ENCODE data around the gene MFAP5. TPM values are rescaled to one million over a fixed set of nuclear protein-coding genes. Genes with fewer than 3 reads are reported as not detected.
"Not testable (repeated sequence)": the region's sequence is repeated elsewhere in the genome, so short reads cannot be mapped to it uniquely, and the experiment has no call there.

Gene MFAP5
- total RNA-seq, 4 donors from 2014 or later: 16.9 to 32.8 (median 22.0) TPM

DNA sequence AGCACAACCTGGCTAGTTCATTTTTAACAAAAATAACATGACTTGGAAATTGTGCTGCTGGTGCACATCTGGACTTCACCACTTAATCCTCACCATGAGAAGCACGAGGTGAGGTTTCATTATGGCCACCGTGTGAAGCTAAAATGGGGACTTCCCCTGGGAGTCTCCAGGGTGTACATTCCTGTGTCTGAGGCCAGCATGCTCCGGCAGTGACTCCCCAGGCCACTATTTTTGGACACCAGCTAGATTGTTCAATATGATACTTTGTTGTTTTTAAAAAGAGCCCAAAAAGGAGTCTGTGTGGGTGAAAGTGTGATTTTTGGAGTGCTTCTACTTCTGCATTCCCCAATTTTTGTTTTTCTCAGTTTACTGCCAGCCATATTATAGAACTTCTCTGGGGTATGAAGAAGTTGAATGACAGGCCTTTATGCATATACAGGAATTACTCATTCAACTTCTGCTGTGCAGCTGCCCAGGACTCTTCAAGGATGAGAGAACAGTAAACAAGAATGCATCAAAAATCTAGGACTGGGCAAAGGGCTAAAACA, 33.1 kb downstream of the MFAP5 start:
- H3K27ac ChIP-seq: no peak overlapping the region
- in situ Hi-C loops (cut with MboI; ENCODE audit: low pct_ligation_motif_present in 1 of 4, low pct_unique_long_range_greater_than_20kb in 1 of 4, low sequenced_read_pairs in 3 of 4): no loop called here
- TF ChIP-seq CTCF (IDR thresholded peaks at IDR 0.05): no peak
- TF ChIP-seq POLR2A (IDR thresholded peaks at IDR 0.05): no peak
- no peak for TF ChIP-seq EP300 (IDR thresholded peaks at IDR 0.05; ENCODE audit: low read depth)
- no peak for TF ChIP-seq POLR2AphosphoS5 (IDR thresholded peaks at IDR 0.05)
- H3K4me1 ChIP-seq: no peaks in the 10 kb centered on the region
- intact Hi-C loops (cut with DNase I; ENCODE audit: low total_unique reads): no loop called here
- H3K4me3 ChIP-seq: no peak overlapping the region
- WGBS, 2 donors (ENCODE audit: low coverage in 1 of 2): 20 to 26% methylated on average over 1 to 3 of the region's 3 CpGs
- no peak for DNase-seq
- H3K36me3 ChIP-seq: no peaks in the 10 kb centered on the region
- H3K27me3 ChIP-seq: no peaks in the 10 kb centered on the region
- H3K9me3 ChIP-seq: no peaks in the 10 kb centered on the region

DNA sequence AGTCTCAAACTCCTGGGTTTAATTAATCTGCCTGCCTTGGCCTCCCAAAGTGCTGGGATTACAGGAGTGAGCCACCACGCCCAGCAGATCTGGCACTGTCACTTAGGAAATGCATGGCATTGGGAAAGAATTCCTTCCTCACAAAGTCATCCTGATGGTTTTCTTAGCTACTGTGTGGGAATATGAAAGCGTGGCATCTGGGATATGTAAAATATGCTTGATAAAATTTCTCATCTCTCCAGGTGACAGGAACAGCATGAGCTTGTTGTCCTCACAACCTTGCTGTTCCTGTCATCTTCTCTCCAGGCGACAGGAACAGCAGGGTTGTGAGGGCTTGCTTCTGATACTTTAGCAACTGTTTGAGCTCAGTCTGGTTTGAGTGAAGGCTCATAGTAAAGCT, 33.9 kb downstream of the MFAP5 start:
- intact Hi-C loops (cut with DNase I; ENCODE audit: low total_unique reads) (no loop called here), in situ Hi-C loops (cut with MboI; ENCODE audit: low pct_ligation_motif_present in 1 of 4, low pct_unique_long_range_greater_than_20kb in 1 of 4, low sequenced_read_pairs in 3 of 4) (no loop called here)
- 76% methylated on average over 3 of the region's 3 CpGs; no CpG with 5 or more reads in 1 of the 2 donors for WGBS, 2 donors (ENCODE audit: low coverage in 1 of 2)
- no peak overlapping the region for H3K4me3 ChIP-seq
- H3K9me3 ChIP-seq: no peaks in the 10 kb centered on the region
- H3K36me3 ChIP-seq: no peaks in the 10 kb centered on the region
- no peaks in the 10 kb centered on the region for H3K27me3 ChIP-seq
- no peaks in the 10 kb centered on the region for H3K4me1 ChIP-seq
- H3K27ac ChIP-seq: no peak overlapping the region
- TF ChIP-seq CTCF (IDR thresholded peaks at IDR 0.05) (no peak), EP300 (IDR thresholded peaks at IDR 0.05; ENCODE audit: low read depth) (no peak), POLR2AphosphoS5 (IDR thresholded peaks at IDR 0.05) (no peak), POLR2A (IDR thresholded peaks at IDR 0.05) (no peak)
- no peak for DNase-seq

DNA sequence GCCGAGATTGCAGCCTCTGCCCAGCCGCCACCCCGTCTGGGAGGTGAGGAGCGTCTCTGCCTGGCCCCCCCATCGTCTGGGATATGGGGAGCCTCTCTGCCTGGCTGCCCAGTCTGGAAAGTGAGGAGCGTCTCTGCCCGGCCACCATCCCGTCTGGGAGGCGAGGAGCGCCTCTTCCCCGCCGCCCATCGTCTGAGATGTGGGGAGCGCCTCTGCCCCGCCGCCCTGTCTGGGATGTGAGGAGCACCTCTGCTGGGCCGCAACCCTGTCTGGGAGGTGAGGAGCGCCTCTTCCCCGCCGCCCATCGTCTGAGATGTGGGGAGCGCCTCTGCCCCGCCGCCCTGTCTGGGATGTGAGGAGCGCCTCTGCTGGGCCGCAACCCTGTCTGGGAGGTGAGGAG, 37.9 kb downstream of the MFAP5 start:
- H3K27ac ChIP-seq; H3K36me3 ChIP-seq; DNase-seq; H3K4me3 ChIP-seq; H3K9me3 ChIP-seq; H3K4me1 ChIP-seq; in situ Hi-C loops (cut with MboI; ENCODE audit: low pct_ligation_motif_present in 1 of 4, low pct_unique_long_range_greater_than_20kb in 1 of 4, low sequenced_read_pairs in 3 of 4); intact Hi-C loops (cut with DNase I; ENCODE audit: low total_unique reads); H3K27me3 ChIP-seq: not testable (repeated sequence)
- WGBS, 2 donors (ENCODE audit: low coverage in 1 of 2): 95% methylated on average over 17 of the region's 26 CpGs; no CpG with 5 or more reads in 1 of the 2 donors

- intact Hi-C loops (cut with DNase I; ENCODE audit: low total_unique reads): no loop called here
- 62 to 64% methylated on average over 4 of the region's 4 CpGs for WGBS, 2 donors (ENCODE audit: low coverage in 1 of 2)
- DNase-seq: no peak
Observed at GRCh38 chr12:8622646-8623045, 40.0 kb downstream of the MFAP5 start.

More at GRCh38 chr12:8622646-8623045, 40.0 kb downstream of the MFAP5 start:
- H3K27me3 ChIP-seq: no peaks in the 10 kb centered on the region
- TF ChIP-seq POLR2AphosphoS5 (IDR thresholded peaks at IDR 0.05): no peak
- TF ChIP-seq CTCF (IDR thresholded peaks at IDR 0.05): no peak
- no peak for TF ChIP-seq EP300 (IDR thresholded peaks at IDR 0.05; ENCODE audit: low read depth)
- TF ChIP-seq POLR2A (IDR thresholded peaks at IDR 0.05): no peak
- H3K9me3 ChIP-seq: no peaks in the 10 kb centered on the region
- no peak overlapping the region for H3K4me3 ChIP-seq
- no peaks in the 10 kb centered on the region for H3K4me1 ChIP-seq
- no peak overlapping the region for H3K27ac ChIP-seq
- in situ Hi-C loops (cut with MboI; ENCODE audit: low pct_ligation_motif_present in 1 of 4, low pct_unique_long_range_greater_than_20kb in 1 of 4, low sequenced_read_pairs in 3 of 4): no loop called here
- H3K36me3 ChIP-seq: no peaks in the 10 kb centered on the region

Measured in transverse colon (tissue), 4 donors.